ENCODE results near the gene MEF2C.

GRCh38 chr5:88813805-88814575 lies 69.0 kb downstream of the MEF2C start:
- no peak for TF ChIP-seq EZH2 (IDR thresholded peaks at IDR 0.05; ENCODE audit: insufficient read depth, poor library complexity, severe bottlenecking)
- no peak for TF ChIP-seq EZH2phosphoT487 (IDR thresholded peaks at IDR 0.05; ENCODE audit: insufficient read depth, low read depth)

Data from GM23248 (cell line).